ENCODE data around the gene TBCEL. TPM values are rescaled to one million over a fixed set of nuclear protein-coding genes. Genes with fewer than 3 reads are reported as not detected.

Gene TBCEL
- total RNA-seq, 4 donors from 2014 or later: 5.4 to 15.2 (median 8.4) TPM

GRCh38 chr11:120977266-120978137 is 46.4 kb upstream of the TBCEL start:
- Histone ChIP-seq H3K4me1 (peaks cover 0 to 21% of the 10 kb centered on the region in 2 donors), H3K27me3 (peaks cover 0 to 4% (median 4%) of the 10 kb centered on the region in 3 donors)
- TF ChIP-seq POLR2A (IDR thresholded peaks at IDR 0.05) (no peak), CTCF (IDR thresholded peaks at IDR 0.05 in 4 of 5, conservative IDR thresholded peaks at IDR 0.05 in 1 of 5) (no peak)

DNA sequence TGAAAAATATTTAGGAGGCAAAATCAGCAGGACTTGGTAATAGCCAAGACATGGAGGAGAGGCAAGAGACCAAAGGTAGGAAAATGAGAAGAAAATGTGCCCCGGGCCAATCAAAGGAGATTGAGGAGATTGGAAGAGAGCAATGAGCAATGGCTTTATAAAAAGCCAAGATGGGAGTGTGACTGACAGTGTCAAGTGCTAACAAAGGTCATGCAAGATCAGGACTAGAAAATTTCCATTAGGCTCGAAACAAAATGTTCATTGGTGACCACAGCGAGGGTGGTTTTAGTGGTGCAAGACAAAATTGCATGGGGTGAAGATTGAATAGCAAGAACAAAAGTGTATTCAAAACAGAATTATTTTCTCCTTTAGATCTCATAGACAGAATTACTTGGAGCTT is 45.2 kb upstream of the TBCEL start:
- in situ Hi-C loops (cut with MboI; ENCODE audit: low sequenced_read_pairs in 4 of 4): no loop called here
- Histone ChIP-seq H3K4me3 (no peak overlapping the region), H3K27me3 (peaks cover 0 to 4% (median under 1%) of the 10 kb centered on the region in 3 donors), H3K36me3 (no peaks in the 10 kb centered on the region), H3K9me3 (no peaks in the 10 kb centered on the region), H3K27ac (no peak overlapping the region), H3K4me1 (peaks cover 0 to 21% of the 10 kb centered on the region in 2 donors)
- TF ChIP-seq POLR2A (IDR thresholded peaks at IDR 0.05) (no peak), CTCF (IDR thresholded peaks at IDR 0.05 in 4 of 5, conservative IDR thresholded peaks at IDR 0.05 in 1 of 5) (no peak)
- DNase-seq (no peak), ATAC-seq (peak; percentile 56 to 65)
- intact Hi-C loops (cut with DNase I; ENCODE audit: low total_unique reads): no loop called here

More at GRCh38 chr11:120977266-120978137, 46.4 kb upstream of the TBCEL start:
- Histone ChIP-seq H3K4me3 (no peak overlapping the region), H3K36me3 (no peaks in the 10 kb centered on the region), H3K9me3 (no peaks in the 10 kb centered on the region), H3K27ac (no peak overlapping the region)
- ATAC-seq: peak in 1 of 2 donors; percentile 34
- intact Hi-C loops (cut with DNase I; ENCODE audit: low total_unique reads): no loop called here
- in situ Hi-C loops (cut with MboI; ENCODE audit: low sequenced_read_pairs in 4 of 4): no loop called here
- DNase-seq: no peak

GRCh38 chr11:120985718-120986569 is 38.0 kb upstream of the TBCEL start:
- Histone ChIP-seq H3K27me3 (peaks cover 0 to 8% (median 0%) of the 10 kb centered on the region in 3 donors), H3K4me1 (peaks cover 0 to 3% of the 10 kb centered on the region in 2 donors), H3K9me3 (no peaks in the 10 kb centered on the region), H3K27ac (no peak overlapping the region), H3K4me3 (peak overlapping the region; percentile 41 to 71 (median 54)), H3K36me3 (no peaks in the 10 kb centered on the region)
- intact Hi-C loops (cut with DNase I; ENCODE audit: low total_unique reads): no loop called here
- ATAC-seq (peak; percentile 64 to 77), DNase-seq (no peak)
- TF ChIP-seq POLR2A (IDR thresholded peaks at IDR 0.05) (no peak), CTCF (IDR thresholded peaks at IDR 0.05 in 4 of 5, conservative IDR thresholded peaks at IDR 0.05 in 1 of 5) (peak in 2 of 5 experiments; percentile 15 to 30)
- in situ Hi-C loops (cut with MboI; ENCODE audit: low sequenced_read_pairs in 4 of 4): no loop called here

DNA sequence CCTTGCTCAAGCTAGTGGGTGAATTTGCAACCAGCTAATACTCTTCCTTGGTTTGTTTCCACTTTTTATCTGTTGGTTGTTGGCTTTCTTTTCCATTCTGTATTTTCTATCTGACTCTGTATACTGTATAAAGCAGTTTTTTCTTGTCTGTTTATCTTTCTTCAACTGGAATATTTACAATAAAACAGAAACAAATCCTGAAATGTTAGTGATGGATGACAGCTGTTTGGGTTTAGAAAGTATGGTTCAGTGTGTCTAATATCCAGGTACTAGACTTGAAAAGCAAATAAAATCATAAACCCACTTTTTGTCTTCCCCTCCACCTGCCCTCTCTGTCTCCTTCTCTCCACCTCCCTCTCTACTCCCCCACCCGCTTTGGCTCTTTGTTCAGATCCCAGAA is 35.3 kb upstream of the TBCEL start:
- H3K27me3 ChIP-seq: peaks cover 0 to 8% (median 0%) of the 10 kb centered on the region in 3 donors

More for the DNA sequence above, 35.3 kb upstream of the TBCEL start:
- H3K9me3 ChIP-seq: no peaks in the 10 kb centered on the region
- TF ChIP-seq POLR2A (IDR thresholded peaks at IDR 0.05): no peak
- DNase-seq (no peak), ATAC-seq (no peak)
- intact Hi-C loops (cut with DNase I; ENCODE audit: low total_unique reads): no loop called here
- no peaks in the 10 kb centered on the region for H3K36me3 ChIP-seq
- peaks cover 0 to 3% of the 10 kb centered on the region in 2 donors for H3K4me1 ChIP-seq
- no peak overlapping the region for H3K4me3 ChIP-seq
- no peak overlapping the region for H3K27ac ChIP-seq
- in situ Hi-C loops (cut with MboI; ENCODE audit: low sequenced_read_pairs in 4 of 4): no loop called here

Data from gastrocnemius medialis (tissue), 4 donors.